Muscle layer of duodenum (tissue), 2 donors: ENCODE data around the gene PON3.

Experiments used
- H3K27ac ChIP-seq: one replicate; pipeline ENCODE4 v1.7.0; 2013; ENCODE audit warnings: mild to moderate bottlenecking, low read length
- H3K27me3 ChIP-seq: one replicate; pipeline ENCODE4 v1.7.0; 2013; ENCODE audit warnings: low read depth, mild to moderate bottlenecking, control low read depth, low read length
- H3K36me3 ChIP-seq, 2 donors: one replicate each; pipeline ENCODE4 v1.7.0; 2013; ENCODE audit warnings: low read length in 2 of 2, control low read depth in 1 of 2, mild to moderate bottlenecking in 1 of 2; ENCODE audit not compliant: insufficient read depth in 2 of 2, control insufficient read depth in 1 of 2
- H3K4me1 ChIP-seq, 2 donors: one replicate each; pipeline ENCODE4 v1.7.0; 2013; ENCODE audit warnings: low read length in 2 of 2, mild to moderate bottlenecking in 2 of 2, control low read depth in 1 of 2, moderate library complexity in 1 of 2; ENCODE audit not compliant: insufficient read depth in 2 of 2, control insufficient read depth in 1 of 2
- H3K4me3 ChIP-seq, 2 donors: one replicate each; pipeline ENCODE4 v1.7.0; 2013; ENCODE audit warnings: low read length in 2 of 2, low read depth in 1 of 2, mild to moderate bottlenecking in 1 of 2
- H3K9me3 ChIP-seq, 2 donors: one replicate each; pipeline ENCODE4 v1.7.0; 2013; ENCODE audit warnings: low read length in 2 of 2, control low read depth in 1 of 2, mild to moderate bottlenecking in 1 of 2; ENCODE audit not compliant: control insufficient read depth in 1 of 2
- donor health status: healthy.

PON3 gene

GRCh38 chr7:95430864-95431263 is 34.7 kb upstream of the PON3 start:
- no peaks in the 10 kb centered on the region for H3K36me3 ChIP-seq
- H3K9me3 ChIP-seq = no peaks in the 10 kb centered on the region
- H3K27me3 ChIP-seq = no peaks in the 10 kb centered on the region
- no peak overlapping the region for H3K27ac ChIP-seq
- no peak overlapping the region for H3K4me3 ChIP-seq
- peaks cover 0 to 9% of the 10 kb centered on the region in 2 donors for H3K4me1 ChIP-seq

GRCh38 chr7:95429241-95429990 is 33.2 kb upstream of the PON3 start:
- no peaks in the 10 kb centered on the region for H3K36me3 ChIP-seq
- H3K27ac ChIP-seq = no peak overlapping the region
- no peak overlapping the region for H3K4me3 ChIP-seq
- no peaks in the 10 kb centered on the region for H3K9me3 ChIP-seq
- H3K4me1 ChIP-seq = peaks cover 0 to 19% of the 10 kb centered on the region in 2 donors
- no peaks in the 10 kb centered on the region for H3K27me3 ChIP-seq

- Histone ChIP-seq H3K27ac (no peak overlapping the region), H3K4me1 (peaks cover 0 to 14% of the 10 kb centered on the region in 2 donors), H3K27me3 (no peaks in the 10 kb centered on the region), H3K36me3 (peaks cover 0 to 6% of the 10 kb centered on the region in 2 donors), H3K9me3 (no peaks in the 10 kb centered on the region), H3K4me3 (no peak overlapping the region)
These were observed 31.8 kb upstream of the PON3 start for GRCh38 chr7:95427914-95428516.

GRCh38 chr7:95427166-95427565 is 31.0 kb upstream of the PON3 start:
- Histone ChIP-seq H3K9me3 (no peaks in the 10 kb centered on the region), H3K36me3 (peaks cover 0 to 6% of the 10 kb centered on the region in 2 donors), H3K4me3 (no peak overlapping the region), H3K27me3 (no peaks in the 10 kb centered on the region), H3K4me1 (peaks cover 0 to 14% of the 10 kb centered on the region in 2 donors), H3K27ac (no peak overlapping the region)

- Histone ChIP-seq H3K27me3 (no peaks in the 10 kb centered on the region), H3K27ac (no peak overlapping the region)
These were observed 29.5 kb upstream of the PON3 start for GRCh38 chr7:95425694-95426093.

GRCh38 chr7:95424716-95425115 is 28.5 kb upstream of the PON3 start:
- H3K4me1 ChIP-seq = peaks cover 0 to 26% of the 10 kb centered on the region in 2 donors
- peaks cover 0 to 6% of the 10 kb centered on the region in 2 donors for H3K36me3 ChIP-seq
- H3K27me3 ChIP-seq = no peaks in the 10 kb centered on the region
- H3K27ac ChIP-seq = no peak overlapping the region
- no peaks in the 10 kb centered on the region for H3K9me3 ChIP-seq
- H3K4me3 ChIP-seq = no peak overlapping the region

More at GRCh38 chr7:95425694-95426093, 29.5 kb upstream of the PON3 start:
- peaks cover 0 to 6% of the 10 kb centered on the region in 2 donors for H3K36me3 ChIP-seq
- peaks cover 0 to 24% of the 10 kb centered on the region in 2 donors for H3K4me1 ChIP-seq
- H3K9me3 ChIP-seq = no peaks in the 10 kb centered on the region
- H3K4me3 ChIP-seq = no peak overlapping the region

GRCh38 chr7:95421847-95422444 is 25.8 kb upstream of the PON3 start:
- Histone ChIP-seq H3K27ac (no peak overlapping the region), H3K4me3 (no peak overlapping the region), H3K27me3 (no peaks in the 10 kb centered on the region), H3K4me1 (peaks cover 0 to 26% of the 10 kb centered on the region in 2 donors), H3K36me3 (peaks cover 4 to 6% of the 10 kb centered on the region in 2 donors), H3K9me3 (no peaks in the 10 kb centered on the region)

GRCh38 chr7:95421000-95421846 is 25.0 kb upstream of the PON3 start:
- no peaks in the 10 kb centered on the region for H3K27me3 ChIP-seq
- H3K27ac ChIP-seq = no peak overlapping the region
- no peaks in the 10 kb centered on the region for H3K9me3 ChIP-seq
- no peak overlapping the region for H3K4me3 ChIP-seq
- H3K36me3 ChIP-seq = peaks cover 4 to 6% of the 10 kb centered on the region in 2 donors
- peaks cover 0 to 26% of the 10 kb centered on the region in 2 donors for H3K4me1 ChIP-seq

- Histone ChIP-seq H3K27me3 (no peaks in the 10 kb centered on the region), H3K4me3 (no peak overlapping the region), H3K27ac (no peak overlapping the region), H3K36me3 (peaks cover 23 to 32% of the 10 kb centered on the region in 2 donors), H3K9me3 (no peaks in the 10 kb centered on the region), H3K4me1 (no peaks in the 10 kb centered on the region)
These were observed 15.9 kb upstream of the PON3 start for GRCh38 chr7:95412075-95412474.

GRCh38 chr7:95411666-95412065 is 15.5 kb upstream of the PON3 start:
- H3K9me3 ChIP-seq = no peaks in the 10 kb centered on the region
- no peak overlapping the region for H3K4me3 ChIP-seq
- H3K27me3 ChIP-seq = no peaks in the 10 kb centered on the region
- peaks cover 25 to 32% of the 10 kb centered on the region in 2 donors for H3K36me3 ChIP-seq
- no peak overlapping the region for H3K27ac ChIP-seq
- H3K4me1 ChIP-seq = no peaks in the 10 kb centered on the region

- no peak overlapping the region for H3K27ac ChIP-seq
- no peaks in the 10 kb centered on the region for H3K4me1 ChIP-seq
- H3K4me3 ChIP-seq = no peak overlapping the region
- peaks cover 29 to 32% of the 10 kb centered on the region in 2 donors for H3K36me3 ChIP-seq
- H3K27me3 ChIP-seq = no peaks in the 10 kb centered on the region
- no peaks in the 10 kb centered on the region for H3K9me3 ChIP-seq
These were observed 14.9 kb upstream of the PON3 start for GRCh38 chr7:95411036-95411435.
